OCI-LY1 (cell line): Measurements from ENCODE around the gene AKT3.

Source experiments
- CTCF ChIP-seq: fragments of 200-600 bp; sonication (generic), shearing (Covaris generic); IDR thresholded peaks from 2 replicates; pipeline ENCODE4 v1.5.1; 2017; ENCODE audit warnings: mild to moderate bottlenecking, antibody characterized with exemption, low read length, moderate library complexity, mixed read lengths
- EZH2 ChIP-seq: fragments of 200-600 bp; sonication (generic), shearing (Covaris generic); IDR thresholded peaks from 2 replicates; pipeline ENCODE4 v1.8.0; 2017; ENCODE audit warnings: borderline replicate concordance, mixed run types, mild to moderate bottlenecking, antibody characterized with exemption, low read length, moderate library complexity, mixed read lengths

- TF ChIP-seq CTCF (no peak), EZH2 (no peak)
These were observed 98.5 kb downstream of the AKT3 start for GRCh38 chr1:243751506-243751905.
